ENCODE results near the gene MAPK12. TPM values are rescaled to one million over a fixed set of nuclear protein-coding genes. Genes with fewer than 3 reads are reported as not detected.

The MAPK12 gene
- total and polyA plus RNA-seq, 2 of the 8 experiments (the other 6 are each of a cell fraction or from before 2014, with no cell fraction given): 17.3 to 20.3 TPM

- no peak for TF ChIP-seq ASH2L (IDR thresholded peaks at IDR 0.05; ENCODE audit: low read length)
- TF ChIP-seq TAF1 (IDR thresholded peaks at IDR 0.05; ENCODE audit: low read depth, low read length): no peak
- TF ChIP-seq CEBPB (IDR thresholded peaks at IDR 0.05; ENCODE audit: low read depth, low read length): no peak
- TF ChIP-seq RNF2 (IDR thresholded peaks at IDR 0.05; ENCODE audit: borderline replicate concordance, low read depth, low read length, missing control alignments, poor library complexity, severe bottlenecking): no peak
- no peak for TF ChIP-seq CHD2 (IDR thresholded peaks at IDR 0.05; ENCODE audit: low read length)
- no peak for TF ChIP-seq TEAD4 (IDR thresholded peaks at IDR 0.05; ENCODE audit: low read depth, low read length)
- no peak for TF ChIP-seq RAD21 (IDR thresholded peaks at IDR 0.05 in 1 of 2, conservative IDR thresholded peaks at IDR 0.05 in 1 of 2; ENCODE audit: low read depth in 2 of 2, low read length in 2 of 2)
- no peak for TF ChIP-seq NRF1 (IDR thresholded peaks at IDR 0.05; ENCODE audit: low read depth, low read length)
Measured at GRCh38 chr22:50225200-50225969, 36.1 kb downstream of the MAPK12 start (continued).

Data from H1 (cell line).